Smooth muscle cell of trachea (primary cell): ENCODE measurements around the gene RAB11B. TPM values are rescaled to one million over a fixed set of nuclear protein-coding genes. Genes with fewer than 3 reads are reported as not detected.

Experiments used
- total RNA-seq: library from RNA; depleted of rRNA; stranded (reverse); fragments of >200 nt; gene quantifications from 2 replicates; pipeline ENCODE4 v1.2.1, GENCODE V29; 2014

The RAB11B gene
- 48.6 and 113 TPM in 2 replicates for total RNA-seq

DNA sequence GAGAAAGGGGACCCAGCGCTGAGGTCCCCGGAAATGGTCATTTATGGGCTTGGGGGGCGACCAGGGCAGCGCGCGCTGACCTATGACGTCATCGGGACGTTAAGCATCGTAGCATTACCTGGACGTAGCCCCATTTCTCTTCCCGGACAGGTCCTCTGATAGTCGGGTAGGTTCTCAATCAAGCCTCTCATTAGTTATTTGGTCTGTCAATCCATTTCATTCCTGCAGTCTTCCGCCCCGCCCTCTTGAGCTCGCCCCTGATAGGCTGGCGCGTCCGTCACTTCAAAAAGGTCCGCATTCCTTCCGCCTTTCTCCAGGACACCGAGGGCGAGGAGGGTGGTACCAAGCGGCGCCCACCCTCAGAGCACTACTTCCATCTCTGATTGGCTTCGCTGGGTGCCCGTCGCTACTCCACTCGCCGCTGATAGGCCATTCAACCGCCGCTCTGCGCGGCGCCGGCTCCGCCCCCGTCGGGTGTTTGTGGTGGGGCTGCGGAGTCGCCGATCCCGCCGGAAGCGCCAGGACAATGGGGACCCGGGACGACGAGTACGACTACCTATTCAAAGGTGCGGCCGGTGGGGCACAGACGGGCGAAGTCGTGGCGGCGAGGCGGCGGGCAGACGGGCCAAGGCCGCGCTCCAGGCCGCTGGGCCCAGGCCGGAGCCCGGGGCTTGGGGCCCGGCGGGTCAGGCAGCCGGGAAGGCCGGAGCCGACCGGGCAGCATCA lies at the start of gene RAB11B:
Gene RAB11B, plus strand, starts transcription at position 470 of the 726 bp plus-strand sequence. Its CDS starts 57 bp downstream, at position 527.

DNA sequence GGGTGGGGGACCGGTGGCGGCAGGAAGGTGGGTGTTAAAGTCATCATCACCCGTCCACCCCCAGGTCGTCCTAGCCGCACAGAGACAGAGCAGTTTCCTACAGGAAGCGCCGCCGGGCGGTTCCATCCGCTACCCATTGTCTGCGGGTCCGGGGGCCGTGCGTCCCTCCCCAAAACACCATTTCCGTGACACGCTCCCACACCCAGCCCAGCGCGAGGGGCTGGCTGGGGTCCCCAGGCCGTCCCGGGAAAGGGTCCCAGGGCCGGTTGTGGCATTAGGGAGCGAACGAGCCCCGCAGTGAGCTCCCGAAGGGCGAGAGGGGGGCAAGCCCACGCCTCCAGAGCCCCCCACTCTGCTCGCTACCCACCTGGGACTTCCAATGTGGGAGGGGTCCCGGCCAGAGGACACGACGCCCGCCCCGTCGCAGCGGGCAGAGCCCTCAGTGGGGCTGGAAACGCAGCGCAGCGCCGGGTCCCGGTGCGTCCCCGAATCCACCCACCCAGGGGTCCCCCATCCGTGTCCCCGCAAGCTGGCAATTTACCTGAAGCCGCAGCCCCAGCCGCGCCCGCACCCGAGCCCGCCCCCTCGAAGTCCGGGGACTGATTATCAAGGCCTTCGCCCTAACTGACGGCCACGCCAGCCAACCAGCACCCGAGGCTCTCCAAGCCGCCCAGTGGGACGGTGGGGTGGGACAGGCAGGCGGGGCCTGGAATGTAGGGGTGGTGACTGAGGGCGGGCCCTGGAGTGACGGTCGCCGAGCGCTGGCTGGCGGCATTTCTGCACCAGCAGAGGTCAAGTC lies 47.3 kb upstream of the RAB11B start, which contains the start of gene KANK3:
Gene KANK3, minus strand, starts transcription at position 579 of the 799 bp plus-strand sequence. CDS start 5,434 bp downstream, outside the sequence.

DNA sequence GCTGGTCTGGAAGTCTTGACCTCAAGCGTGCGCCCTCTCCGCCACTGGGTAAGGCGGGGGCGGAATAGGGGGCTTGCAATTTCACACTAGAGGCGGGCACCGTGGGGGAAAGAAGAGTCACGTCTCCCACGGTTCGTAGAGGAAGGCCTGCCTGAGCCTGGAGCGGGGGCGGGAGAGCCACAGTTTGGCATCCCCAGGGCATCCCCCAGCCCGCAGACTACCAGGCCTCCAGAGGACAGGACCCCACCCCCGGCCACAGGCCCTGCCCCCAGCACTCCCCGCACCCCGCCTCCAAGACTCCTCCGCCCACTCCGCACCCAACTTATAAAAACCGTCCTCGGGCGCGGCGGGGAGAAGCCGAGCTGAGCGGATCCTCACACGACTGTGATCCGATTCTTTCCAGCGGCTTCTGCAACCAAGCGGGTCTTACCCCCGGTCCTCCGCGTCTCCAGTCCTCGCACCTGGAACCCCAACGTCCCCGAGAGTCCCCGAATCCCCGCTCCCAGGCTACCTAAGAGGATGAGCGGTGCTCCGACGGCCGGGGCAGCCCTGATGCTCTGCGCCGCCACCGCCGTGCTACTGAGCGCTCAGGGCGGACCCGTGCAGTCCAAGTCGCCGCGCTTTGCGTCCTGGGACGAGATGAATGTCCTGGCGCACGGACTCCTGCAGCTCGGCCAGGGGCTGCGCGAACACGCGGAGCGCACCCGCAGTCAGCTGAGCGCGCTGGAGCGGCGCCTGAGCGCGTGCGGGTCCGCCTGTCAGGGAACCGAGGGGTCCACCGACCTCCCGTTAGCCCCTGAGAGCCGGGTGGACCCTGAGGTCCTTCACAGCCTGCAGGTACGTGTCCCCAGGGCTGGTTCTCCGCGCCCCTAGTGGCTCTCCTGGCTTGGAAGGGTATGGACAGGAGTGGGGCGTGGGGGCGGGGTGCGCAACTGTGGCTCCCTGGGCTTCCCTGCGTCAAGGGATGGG lies 26.1 kb upstream of the RAB11B start, which contains the start of gene ANGPTL4:
Gene ANGPTL4, plus strand, starts transcription at position 353 of the 969 bp plus-strand sequence. Its CDS starts 167 bp downstream, at position 520.

DNA sequence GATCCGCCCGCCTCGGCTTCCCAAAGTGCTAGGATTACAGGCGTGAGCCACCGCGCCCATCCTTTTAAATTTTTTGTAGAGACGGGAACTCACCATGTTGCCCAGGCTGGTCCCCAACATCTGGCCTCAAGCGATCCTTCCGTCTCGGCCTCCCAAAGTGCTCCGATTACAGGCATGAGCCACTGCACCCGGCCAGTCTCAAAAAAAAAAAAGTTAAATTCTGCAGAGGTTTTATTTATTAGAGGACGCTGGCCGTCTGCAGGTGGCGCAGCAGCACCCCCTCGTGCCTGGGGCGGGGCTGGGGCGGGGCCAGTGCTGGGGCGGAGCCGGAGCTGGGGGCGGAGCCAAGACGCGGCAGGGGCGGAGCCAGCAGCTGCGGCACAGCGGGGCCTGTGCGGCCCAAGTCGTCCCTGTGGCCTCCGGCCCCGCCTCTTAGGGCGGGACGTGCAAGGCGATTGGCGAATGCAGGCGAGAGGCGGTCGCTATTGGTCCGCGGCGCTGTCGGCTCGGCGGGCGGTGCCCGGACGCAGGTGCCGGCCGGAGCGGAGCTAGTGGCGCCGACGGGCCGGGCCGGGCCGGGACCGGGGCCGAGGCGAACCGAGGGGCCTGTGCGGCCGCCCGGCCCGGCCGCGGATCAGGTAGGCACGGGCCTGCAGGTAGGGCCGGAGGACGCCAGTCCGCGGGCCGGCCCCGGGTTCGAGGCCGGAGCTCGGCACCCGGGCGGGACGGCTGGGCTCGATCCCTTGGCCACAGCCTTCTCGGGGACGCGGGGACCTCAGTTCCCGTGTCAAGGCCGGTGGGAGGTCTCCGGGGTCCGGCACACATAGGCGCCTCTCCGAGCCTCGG lies 22.8 kb downstream of the RAB11B start, which contains the start of gene MARCHF2:
Gene MARCHF2, plus strand, starts transcription at position 523 of the 846 bp plus-strand sequence. CDS start 8,536 bp downstream, outside the sequence.

DNA sequence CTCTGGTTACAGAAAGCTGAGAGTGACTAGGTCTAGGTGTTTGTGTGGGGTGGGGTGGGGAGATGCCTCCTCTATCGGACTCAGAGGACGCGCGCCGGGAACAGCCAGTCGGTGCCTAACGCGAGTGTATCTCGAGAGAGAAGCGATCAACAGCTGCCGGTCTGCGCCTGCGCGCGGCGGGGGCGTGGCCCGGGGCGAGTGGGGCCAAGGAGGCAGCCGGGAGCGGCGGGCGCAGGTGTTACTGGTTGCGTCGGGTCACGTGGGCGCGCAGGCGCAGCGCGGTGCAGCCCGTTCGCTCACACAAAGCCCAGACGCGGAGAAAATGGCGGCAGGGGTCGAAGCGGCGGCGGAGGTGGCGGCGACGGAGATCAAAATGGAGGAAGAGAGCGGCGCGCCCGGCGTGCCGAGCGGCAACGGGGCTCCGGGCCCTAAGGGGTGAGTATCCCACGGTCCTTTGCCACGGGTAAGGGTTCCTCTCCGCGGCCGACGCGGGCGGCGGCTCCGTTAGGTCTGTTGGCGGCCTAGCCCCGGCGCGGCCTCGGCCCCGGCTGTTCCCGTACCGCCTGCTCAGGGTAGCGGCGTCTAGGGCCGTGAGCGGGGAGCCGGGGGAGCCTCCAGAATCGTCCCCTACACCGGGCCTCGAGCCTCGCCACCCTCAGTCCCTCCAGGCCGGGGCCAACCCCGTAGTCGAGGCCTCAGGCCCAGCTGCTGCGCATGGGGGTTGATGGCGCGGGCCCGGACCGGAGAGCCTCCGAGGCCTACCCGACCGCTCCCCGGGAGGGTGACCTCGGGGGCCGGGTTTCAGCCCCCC lies 54.7 kb downstream of the RAB11B start, which contains the start of gene HNRNPM:
Gene HNRNPM, plus strand, starts transcription at position 299 of the 811 bp plus-strand sequence. Its CDS starts 24 bp downstream, at position 323.

Other genes with a start within 250 kb of the RAB11B start
- not detected in 2 replicates for gene FBN3, start 240.8 kb upstream of the RAB11B start, total RNA-seq
- 1.0 and 16.7 TPM in 2 replicates for gene CERS4, start 181.0 kb upstream of the RAB11B start, total RNA-seq
- 28.0 and 41.9 TPM in 2 replicates for gene CD320, start 82.0 kb upstream of the RAB11B start, total RNA-seq
- 8.4 and 19.8 TPM in 2 replicates for gene NDUFA7, start 69.0 kb upstream of the RAB11B start, total RNA-seq
- 242 and 329 TPM in 2 replicates for gene RPS28, start 68.9 kb upstream of the RAB11B start, total RNA-seq
- 0.15 and 0.50 TPM in 2 replicates for gene KANK3, start 47.1 kb upstream of the RAB11B start, total RNA-seq
- gene ANGPTL4, start 26.2 kb upstream of the RAB11B start, total RNA-seq: 3.9 and 6.9 TPM in 2 replicates
- 62.3 and 126 TPM in 2 replicates for gene MARCHF2, start 22.9 kb downstream of the RAB11B start, total RNA-seq
- 47.8 and 97.3 TPM in 2 replicates for gene HNRNPM, start 54.6 kb downstream of the RAB11B start, total RNA-seq
- gene PRAM1, start 112.3 kb downstream of the RAB11B start, total RNA-seq: not detected in 2 replicates
- 7.8 and 10.5 TPM in 2 replicates for gene ZNF414, start 123.8 kb downstream of the RAB11B start, total RNA-seq
- under 0.01 and 0.17 TPM in 2 replicates for gene MYO1F, start 187.1 kb downstream of the RAB11B start, total RNA-seq
- 4.4 and 11.9 TPM in 2 replicates for gene ADAMTS10, start 220.4 kb downstream of the RAB11B start, total RNA-seq
- not detected in 2 replicates for gene NFILZ, start 240.3 kb downstream of the RAB11B start, total RNA-seq